Erythroblast (primary cell): ENCODE measurements around the gene TP53I3.
"Not testable (repeated sequence)": the region's sequence is repeated elsewhere in the genome, so short reads cannot be mapped to it uniquely, and the experiment has no call there.

Source experiments
- DNase-seq, 2 experiments: peaks; one replicate each; lab custom pipeline; 2025; lab: John Stamatoyannopoulos, UW
- GATA1 ChIP-seq: IDR thresholded peaks from 2 replicates; pipeline ENCODE4 v1.6.1; 2011; ENCODE audit warnings: low read depth, mild to moderate bottlenecking, control low read depth, low read length, moderate library complexity
- POLR2A ChIP-seq: IDR thresholded peaks from 2 replicates; pipeline ENCODE4 v1.6.1; 2011; ENCODE audit warnings: mild to moderate bottlenecking, low read length

TP53I3 gene

DNA sequence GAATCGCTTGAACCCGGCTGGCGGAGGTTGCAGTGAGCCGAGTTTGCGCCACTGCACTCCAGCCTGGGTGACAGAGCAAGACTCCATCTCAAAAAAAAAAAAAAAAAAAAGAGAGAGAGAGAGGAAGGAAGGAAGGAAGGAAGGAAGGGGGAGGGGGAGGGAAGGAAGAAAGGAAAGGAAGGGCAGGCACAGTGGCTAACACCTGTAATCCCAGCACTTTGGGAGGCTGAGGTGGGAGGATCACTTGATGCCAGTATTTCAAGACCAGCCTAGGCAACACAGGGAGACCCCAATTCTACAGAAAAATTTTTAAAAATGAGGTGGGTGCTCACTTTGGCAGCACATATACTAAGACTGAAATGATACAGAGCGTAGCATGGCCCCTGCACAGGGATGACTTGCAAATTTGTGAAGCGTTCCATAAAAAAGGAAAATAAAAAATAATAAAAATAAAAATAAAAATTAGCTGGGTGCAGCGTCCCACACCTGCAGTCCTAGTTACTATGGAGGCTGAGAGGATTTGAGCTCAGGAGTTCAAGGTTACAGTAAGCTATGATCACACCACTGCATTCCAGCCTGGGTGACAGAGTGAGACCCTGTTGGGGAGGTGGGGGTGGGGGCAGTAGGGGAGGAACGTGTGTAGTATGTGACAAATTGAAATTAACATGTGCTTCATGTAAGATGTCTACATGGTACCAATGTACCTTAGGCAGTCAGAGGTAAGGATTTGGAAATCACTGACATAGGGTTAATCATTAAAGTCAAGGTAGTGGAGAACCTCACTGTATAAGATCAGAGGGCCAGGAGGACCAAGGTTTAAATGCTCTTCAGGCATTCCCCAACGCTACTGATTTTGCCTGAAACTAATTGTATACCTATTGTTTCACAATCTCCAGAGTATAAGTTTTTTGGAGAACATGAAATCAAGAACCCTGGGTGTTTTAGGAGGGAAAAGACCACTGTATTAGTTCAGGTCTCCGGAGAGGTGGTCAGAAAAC, 38.8 kb downstream of the TP53I3 start:
- DNase-seq: no peak
- no peak for TF ChIP-seq POLR2A
- no peak for TF ChIP-seq GATA1

DNA sequence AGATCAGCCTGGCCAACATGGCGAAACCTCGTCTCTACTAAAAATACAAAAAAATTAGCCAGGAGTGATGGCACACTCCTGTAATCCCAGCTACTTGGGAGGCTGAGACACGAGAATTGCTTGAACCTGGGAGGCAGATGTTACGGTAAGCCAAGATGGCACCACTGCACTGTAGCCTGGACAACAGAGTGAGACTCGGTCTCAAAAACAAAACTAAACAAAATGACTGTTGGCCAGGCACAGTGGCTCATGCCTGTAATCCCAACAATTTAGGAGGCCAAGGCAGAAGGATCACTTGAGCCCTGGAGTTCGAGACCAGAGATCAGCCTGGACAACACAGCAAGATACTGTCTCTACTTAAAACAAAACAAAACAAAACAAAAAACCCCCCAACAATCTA, 41.5 kb downstream of the TP53I3 start:
- not testable (repeated sequence) for DNase-seq

DNA sequence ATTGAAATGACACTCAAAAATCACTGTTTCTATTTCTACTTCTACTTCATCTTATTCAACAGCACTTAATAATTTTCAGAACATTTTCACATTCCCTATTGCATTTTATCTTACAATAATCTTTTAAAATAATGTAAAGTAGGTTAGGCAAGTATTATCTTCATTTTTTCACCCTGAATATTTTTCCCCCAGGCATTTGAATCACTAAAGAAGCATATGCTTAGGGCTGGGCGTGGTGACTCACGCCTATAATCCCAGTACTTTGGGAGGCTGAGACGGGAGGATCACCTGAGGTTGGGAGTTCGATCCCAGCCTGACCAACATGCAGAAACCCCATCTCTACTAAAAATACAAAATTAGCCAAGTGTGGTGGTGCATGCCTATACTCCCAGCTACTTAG, 44.1 kb downstream of the TP53I3 start:
- TF ChIP-seq GATA1 (no peak), POLR2A (no peak)
- DNase-seq: no peak

DNA sequence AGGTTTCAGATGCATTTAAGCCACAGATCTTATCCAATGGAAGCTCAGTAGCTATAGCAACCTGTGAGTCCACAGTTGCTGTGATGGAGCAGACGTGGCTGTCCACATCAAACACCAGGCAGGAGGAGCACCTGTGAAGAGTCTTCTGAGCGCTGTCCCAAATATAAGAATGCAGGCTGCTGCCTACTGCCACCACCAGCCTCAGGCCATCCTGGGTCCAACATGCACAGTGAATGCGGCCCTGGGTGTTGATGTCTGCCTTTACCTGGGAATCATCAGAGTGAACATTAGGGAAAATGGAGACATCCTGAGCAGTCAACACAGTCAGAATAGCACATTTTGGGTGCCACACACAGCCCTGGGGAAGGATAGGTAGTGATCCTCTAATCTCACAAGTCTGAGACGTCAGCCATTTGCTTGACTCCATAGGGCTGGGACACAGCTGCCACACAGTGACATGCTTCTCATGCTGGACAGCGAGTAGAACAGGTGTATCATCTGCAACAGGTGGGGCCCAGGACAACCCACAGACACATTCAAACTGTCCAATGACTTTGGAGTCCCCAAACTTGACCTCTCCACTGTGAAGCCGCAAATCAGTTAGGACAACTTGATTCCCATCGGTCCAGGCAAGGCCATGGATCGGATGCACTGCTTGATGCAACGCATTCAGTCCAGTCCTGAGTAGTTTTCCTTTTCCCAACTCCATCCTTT, 45.7 kb downstream of the TP53I3 start:
- no peak for DNase-seq
- TF ChIP-seq POLR2A: no peak
- TF ChIP-seq GATA1: no peak
